ENCODE results near the gene POLR2I.

POLR2I gene

GRCh38 chr19:36114721-36115452 lies at the start of gene POLR2I:
TSS of gene POLR2I (minus strand) at chr19:36114875. CDS start at chr19:36114856, 19 bp downstream.
- Mint-ChIP-seq H3K4me3 (peak within 1 kb of the TSS; percentile 99), H3K27me3 (no peaks in the 10 kb centered on the region), H3K4me1 (peaks cover 49% of the 10 kb centered on the region), H3K9me3 (no peaks in the 10 kb centered on the region), H3K27ac (peak within 1 kb of the TSS; percentile 97 to 99)
- ATAC-seq = peak; percentile 91
- DNase-seq = peak; percentile 99

GRCh38 chr19:36163813-36164212 lies 49.1 kb upstream of the POLR2I start:
- Mint-ChIP-seq H3K4me3 (no peak overlapping the region), H3K4me1 (no peaks in the 10 kb centered on the region), H3K27ac (no peak overlapping the region), H3K27me3 (no peaks in the 10 kb centered on the region), H3K9me3 (no peaks in the 10 kb centered on the region)
- DNase-seq (no peak), ATAC-seq (no peak)

- Mint-ChIP-seq H3K4me1 (no peaks in the 10 kb centered on the region), H3K27ac (no peak overlapping the region), H3K4me3 (no peak overlapping the region), H3K27me3 (no peaks in the 10 kb centered on the region), H3K9me3 (no peaks in the 10 kb centered on the region)
- DNase-seq (no peak), ATAC-seq (no peak)
Measured at GRCh38 chr19:36160821-36161596, 46.3 kb upstream of the POLR2I start.

GRCh38 chr19:36153126-36153525 lies 38.5 kb upstream of the POLR2I start:
- ATAC-seq (no peak), DNase-seq (no peak)
- Mint-ChIP-seq H3K4me3 (no peak overlapping the region), H3K27ac (no peak overlapping the region), H3K9me3 (no peaks in the 10 kb centered on the region), H3K27me3 (no peaks in the 10 kb centered on the region), H3K4me1 (no peaks in the 10 kb centered on the region)

- no peak for ATAC-seq
Measured at GRCh38 chr19:36152352-36153091, 37.8 kb upstream of the POLR2I start, which contains the start of gene COX7A1. TSS of gene COX7A1 (minus strand) at chr19:36152447. CDS start at chr19:36152407, 40 bp downstream.

GRCh38 chr19:36152019-36152351 lies 37.3 kb upstream of the POLR2I start:
- Mint-ChIP-seq H3K4me3 (no peak overlapping the region), H3K27me3 (no peaks in the 10 kb centered on the region), H3K9me3 (no peaks in the 10 kb centered on the region), H3K4me1 (no peaks in the 10 kb centered on the region), H3K27ac (no peak overlapping the region)
- no peak for DNase-seq
- no peak for ATAC-seq

More at GRCh38 chr19:36152352-36153091, 37.8 kb upstream of the POLR2I start, which contains the start of gene COX7A1:
- no peaks in the 10 kb centered on the region for H3K9me3 Mint-ChIP-seq
- no peak within 1 kb of the TSS for H3K4me3 Mint-ChIP-seq
- DNase-seq = no peak
- H3K4me1 Mint-ChIP-seq = no peaks in the 10 kb centered on the region
- no peak within 1 kb of the TSS for H3K27ac Mint-ChIP-seq
- no peaks in the 10 kb centered on the region for H3K27me3 Mint-ChIP-seq

- ATAC-seq = peak; percentile 31
- Mint-ChIP-seq H3K27me3 (no peaks in the 10 kb centered on the region), H3K27ac (no peak overlapping the region), H3K9me3 (no peaks in the 10 kb centered on the region), H3K4me3 (no peak overlapping the region), H3K4me1 (no peaks in the 10 kb centered on the region)
- no peak for DNase-seq
Measured at GRCh38 chr19:36151144-36152018, 36.7 kb upstream of the POLR2I start.

GRCh38 chr19:36150586-36150985 lies 35.9 kb upstream of the POLR2I start:
- H3K4me3 Mint-ChIP-seq = no peak overlapping the region
- H3K27me3 Mint-ChIP-seq = no peaks in the 10 kb centered on the region
- no peaks in the 10 kb centered on the region for H3K9me3 Mint-ChIP-seq
- DNase-seq (no peak), ATAC-seq (no peak)
- peak overlapping the region in 1 of 2 donors; percentile 67 for H3K27ac Mint-ChIP-seq
- no peaks in the 10 kb centered on the region for H3K4me1 Mint-ChIP-seq

GRCh38 chr19:36149673-36150406 lies 35.2 kb upstream of the POLR2I start:
- H3K27me3 Mint-ChIP-seq = no peaks in the 10 kb centered on the region
- H3K27ac Mint-ChIP-seq = peak overlapping the region in 1 of 2 donors; percentile 77
- no peak for ATAC-seq

GRCh38 chr19:36144624-36145023 lies 29.9 kb upstream of the POLR2I start:
- H3K4me1 Mint-ChIP-seq = peaks cover 24% of the 10 kb centered on the region
- no peak for DNase-seq
- peaks cover 0 to 5% of the 10 kb centered on the region in 2 donors for H3K9me3 Mint-ChIP-seq
- no peaks in the 10 kb centered on the region for H3K27me3 Mint-ChIP-seq
- no peak overlapping the region for H3K4me3 Mint-ChIP-seq
- no peak overlapping the region for H3K27ac Mint-ChIP-seq
- ATAC-seq = no peak

More at GRCh38 chr19:36149673-36150406, 35.2 kb upstream of the POLR2I start:
- Mint-ChIP-seq H3K9me3 (no peaks in the 10 kb centered on the region), H3K4me1 (no peaks in the 10 kb centered on the region), H3K4me3 (no peak overlapping the region)
- DNase-seq = no peak

- H3K27me3 Mint-ChIP-seq = no peaks in the 10 kb centered on the region
- H3K4me1 Mint-ChIP-seq = peaks cover 28% of the 10 kb centered on the region
- ATAC-seq (no peak), DNase-seq (no peak)
- H3K9me3 Mint-ChIP-seq = peaks cover 0 to 5% of the 10 kb centered on the region in 2 donors
- peak overlapping the region; percentile 88 to 90 for H3K27ac Mint-ChIP-seq
- H3K4me3 Mint-ChIP-seq = peak overlapping the region in 1 of 2 donors; percentile 60
Measured at GRCh38 chr19:36142496-36142895, 27.8 kb upstream of the POLR2I start.

GRCh38 chr19:36142046-36142445 lies 27.4 kb upstream of the POLR2I start:
- H3K27ac Mint-ChIP-seq = peak overlapping the region in 1 of 2 donors; percentile 90
- H3K4me1 Mint-ChIP-seq = peaks cover 29% of the 10 kb centered on the region
- DNase-seq (no peak), ATAC-seq (no peak)
- H3K4me3 Mint-ChIP-seq = peak overlapping the region in 1 of 2 donors; percentile 60
- peaks cover 0 to 5% of the 10 kb centered on the region in 2 donors for H3K9me3 Mint-ChIP-seq
- H3K27me3 Mint-ChIP-seq = no peaks in the 10 kb centered on the region

- Mint-ChIP-seq H3K27ac (peak overlapping the region; percentile 69 to 79), H3K4me3 (peak overlapping the region; percentile 98), H3K27me3 (peaks cover 8% of the 10 kb centered on the region), H3K9me3 (peaks cover 0 to 5% of the 10 kb centered on the region in 2 donors), H3K4me1 (peaks cover 37% of the 10 kb centered on the region)
- DNase-seq = peak; percentile 93
- ATAC-seq = peak; percentile 71
Measured at GRCh38 chr19:36141039-36141927, 26.6 kb upstream of the POLR2I start.

All from stimulated activated naive CD8-positive, alpha-beta T cell treated with anti-CD3 and anti-CD28 coated beads, Interleukin-15, amount 100 ng/mL, for 72 hours (primary cell).